SK-N-SH (cell line): ENCODE results near the gene TMEM144. TPM values are rescaled to one million over a fixed set of nuclear protein-coding genes. Genes with fewer than 3 reads are reported as not detected.

Experiments used
- CTCF ChIA-PET: fragments of 300-600, 350-600 bp; formaldehyde crosslinking; extraction: SDS; loops from one replicate; lab custom pipeline; 2021; lab: Yijun Ruan, JAX
- POLR2A ChIA-PET: fragments of 350-600 bp; sonication (Branson Sonifier 250); formaldehyde crosslinking; extraction: SDS; loops from one replicate; lab custom pipeline; 2020; ENCODE audit warnings: antibody characterized with exemption, inconsistent platforms; lab: Yijun Ruan, JAX
- DNase-seq: peaks from one replicate; pipeline ENCODE4 v3.0.0; 2012
- H2AFZ ChIP-seq: fragments of 200-600 bp; sonication (generic); 2 replicates; pipeline ENCODE4 v1.8.1; 2016; ENCODE audit warnings: antibody characterized with exemption, mild to moderate bottlenecking, low read depth
- H3F3A ChIP-seq: fragments of 200-600 bp; sonication (generic); replicated peaks from 2 replicates; pipeline ENCODE3; 2016; ENCODE audit warnings: antibody characterized with exemption, mild to moderate bottlenecking; ENCODE audit not compliant: insufficient read depth
- H3K27ac ChIP-seq, 2 experiments: fragments of 200-500 bp in 1 of 2; fragments of 200-600 bp in 1 of 2; sonication (Bioruptor generic) in 1 of 2; sonication (generic), shearing (Covaris generic) in 1 of 2; 2 replicates each; pipeline versions ENCODE4 v1.5.1 to v1.6.1; 2014 to 2016; ENCODE audit warnings: low read depth in 2 of 2, inconsistent platforms in 1 of 2, low read length in 1 of 2, mild to moderate bottlenecking in 1 of 2, mixed read lengths in 1 of 2
- H3K27me3 ChIP-seq: fragments of 200-600 bp; sonication (generic), shearing (Covaris generic); 2 replicates; pipeline ENCODE4 v1.6.1; 2016; ENCODE audit warnings: mixed run types; ENCODE audit not compliant: insufficient read depth
- H3K36me3 ChIP-seq, 2 experiments: fragments of 200-500 bp in 1 of 2; fragments of 200-600 bp in 1 of 2; sonication (Bioruptor generic) in 1 of 2; sonication (generic) in 1 of 2; replicated peaks in 1 of 2; 2 replicates each; pipeline versions ENCODE3 to v1.5.1; 2014 to 2016; ENCODE audit warnings: low read length in 1 of 2, mild to moderate bottlenecking in 1 of 2; ENCODE audit not compliant: insufficient read depth in 2 of 2, control insufficient read depth in 1 of 2
- H3K4me1 ChIP-seq, 2 experiments: fragments of 200-500 bp in 1 of 2; fragments of 200-600 bp in 1 of 2; sonication (Bioruptor generic) in 1 of 2; sonication (generic), shearing (Covaris generic) in 1 of 2; 2 replicates each; pipeline versions ENCODE4 v1.5.1 to v1.6.1; 2014 to 2016; ENCODE audit warnings: low read depth in 1 of 2, low read length in 1 of 2, mixed run types in 1 of 2; ENCODE audit not compliant: insufficient read depth in 2 of 2, control insufficient read depth in 1 of 2
- H3K4me2 ChIP-seq: fragments of 200-600 bp; sonication (generic), shearing (Covaris generic); 2 replicates; pipeline ENCODE4 v1.6.1; 2017; ENCODE audit warnings: mixed run types
- H3K4me3 ChIP-seq, 2 experiments: fragments of 200-500 bp in 1 of 2; fragments of 200-600 bp in 1 of 2; sonication (Bioruptor generic) in 1 of 2; sonication (generic), shearing (Covaris generic) in 1 of 2; 2 replicates each; pipeline versions ENCODE4 v1.5.1 to v1.8.1; 2014 to 2016; ENCODE audit warnings: low read depth in 2 of 2, inconsistent platforms in 1 of 2, low read length in 1 of 2, mild to moderate bottlenecking in 1 of 2, mixed read lengths in 1 of 2, moderate library complexity in 1 of 2
- H3K79me2 ChIP-seq: fragments of 200-600 bp; sonication (generic); 2 replicates; pipeline ENCODE4 v1.8.1; 2017; ENCODE audit warnings: mild to moderate bottlenecking; ENCODE audit not compliant: insufficient read depth
- H3K9ac ChIP-seq: fragments of 200-600 bp; sonication (generic); 2 replicates; pipeline ENCODE4 v1.6.1; 2017; ENCODE audit warnings: mixed run types
- H3K9me2 ChIP-seq: fragments of 200-600 bp; sonication (generic); 2 replicates; pipeline ENCODE4 v1.6.1; 2017; ENCODE audit warnings: mixed run types
- H3K9me3 ChIP-seq: fragments of 200-600 bp; sonication (generic); 2 replicates; pipeline ENCODE4 v1.6.1; 2017; ENCODE audit warnings: mixed run types, mild to moderate bottlenecking, moderate library complexity
- H4K20me1 ChIP-seq: fragments of 200-600 bp; sonication (generic); 2 replicates; pipeline ENCODE4 v1.6.1; 2017; ENCODE audit warnings: mild to moderate bottlenecking, mixed run types; ENCODE audit not compliant: insufficient read depth
- CHD2 ChIP-seq: fragments of 150-350 bp; IDR thresholded peaks from 2 replicates; pipeline ENCODE4 v1.6.1; 2018; ENCODE audit warnings: low read length; ENCODE audit not compliant: partially characterized antibody
- ELF1 ChIP-seq: IDR thresholded peaks from 2 replicates; pipeline ENCODE4 v1.4.0; 2012
- EP300 ChIP-seq, 2 experiments: IDR thresholded peaks; 2 replicates each; pipeline versions ENCODE4 v1.4.0 to v1.6.1; 2012; ENCODE audit warnings: borderline replicate concordance in 1 of 2, low read depth in 1 of 2, low read length in 1 of 2
- FOSL2 ChIP-seq: IDR thresholded peaks from 2 replicates; pipeline ENCODE4 v1.4.0; 2012; ENCODE audit warnings: low read depth, mild to moderate bottlenecking, moderate library complexity, borderline replicate concordance
- FOXJ3 ChIP-seq: sonication (generic); formaldehyde crosslinking; IDR thresholded peaks from 2 replicates; pipeline ENCODE4 v1.5.1; 2020; ENCODE audit warnings: mild to moderate bottlenecking, missing genetic modification reagents
- MEF2A ChIP-seq: IDR thresholded peaks from 2 replicates; pipeline ENCODE4 v1.4.0; 2012; ENCODE audit warnings: low read depth, borderline replicate concordance
- NFIC ChIP-seq: IDR thresholded peaks from 2 replicates; pipeline ENCODE4 v1.4.0; 2012; ENCODE audit warnings: borderline replicate concordance
- NRF1 ChIP-seq: IDR thresholded peaks from 2 replicates; pipeline ENCODE4 v1.6.1; 2012; ENCODE audit warnings: low read depth, mild to moderate bottlenecking, low read length
- RAD21 ChIP-seq: IDR thresholded peaks from 2 replicates; pipeline ENCODE4 v1.6.1; 2012; ENCODE audit warnings: mild to moderate bottlenecking, low read length
- TCF12 ChIP-seq: IDR thresholded peaks from 2 replicates; pipeline ENCODE4 v1.4.0; 2012
- TEAD4 ChIP-seq: IDR thresholded peaks from 2 replicates; pipeline ENCODE4 v1.4.0; 2012; ENCODE audit warnings: mild to moderate bottlenecking, borderline replicate concordance; ENCODE audit not compliant: insufficient read depth
- YY1 ChIP-seq: IDR thresholded peaks from 2 replicates; pipeline ENCODE4 v1.4.0; 2012; ENCODE audit warnings: low read depth, mild to moderate bottlenecking
- WGBS: methylation state at CpG from one replicate; pipeline ENCODE4 v1.1.6; 2017; ENCODE audit warnings: low lambda C conversion rate; 5-methylcytosine and 5-hydroxymethylcytosine counted together
- polyA plus RNA-seq, 3 experiments: library from polyadenylated mRNA; depleted of rRNA; stranded (reverse); fragments of >200 nt; gene quantifications; 2 replicates each; pipeline ENCODE4 v1.2.3, GENCODE V29; 2012
- TF ChIP-seq, protein P1 (sequence below): IDR thresholded peaks from 2 replicates; pipeline ENCODE4 v1.6.1; 2012; ENCODE audit warnings: mild to moderate bottlenecking, low read depth, low read length, moderate library complexity
- TF ChIP-seq, protein P2 (sequence below): fragments of 200-600 bp; sonication (generic); IDR thresholded peaks from 2 replicates; pipeline ENCODE4 v1.6.1; 2017; ENCODE audit warnings: antibody characterized with exemption, mild to moderate bottlenecking, moderate library complexity
- TF ChIP-seq, protein P3 (sequence below): IDR thresholded peaks from 2 replicates; pipeline ENCODE4 v1.4.0; 2012; ENCODE audit warnings: low read depth
- TF ChIP-seq, protein P4 (sequence below): IDR thresholded peaks from 2 replicates; pipeline ENCODE4 v1.4.0; 2012; ENCODE audit warnings: low read depth, borderline replicate concordance
- TF ChIP-seq, protein P5 (sequence below): IDR thresholded peaks from 2 replicates; pipeline ENCODE4 v1.4.0; 2012; ENCODE audit warnings: low read depth, borderline replicate concordance
- TF ChIP-seq, protein P6 (sequence below): fragments of 150-350 bp; IDR thresholded peaks from 2 replicates; pipeline ENCODE4 v1.6.1; 2016; ENCODE audit warnings: mild to moderate bottlenecking, low read depth, low read length

TMEM144 gene
- polyA plus RNA-seq, 1 of the 3 experiments (the other 2 are of a cell fraction): not detected

DNA sequence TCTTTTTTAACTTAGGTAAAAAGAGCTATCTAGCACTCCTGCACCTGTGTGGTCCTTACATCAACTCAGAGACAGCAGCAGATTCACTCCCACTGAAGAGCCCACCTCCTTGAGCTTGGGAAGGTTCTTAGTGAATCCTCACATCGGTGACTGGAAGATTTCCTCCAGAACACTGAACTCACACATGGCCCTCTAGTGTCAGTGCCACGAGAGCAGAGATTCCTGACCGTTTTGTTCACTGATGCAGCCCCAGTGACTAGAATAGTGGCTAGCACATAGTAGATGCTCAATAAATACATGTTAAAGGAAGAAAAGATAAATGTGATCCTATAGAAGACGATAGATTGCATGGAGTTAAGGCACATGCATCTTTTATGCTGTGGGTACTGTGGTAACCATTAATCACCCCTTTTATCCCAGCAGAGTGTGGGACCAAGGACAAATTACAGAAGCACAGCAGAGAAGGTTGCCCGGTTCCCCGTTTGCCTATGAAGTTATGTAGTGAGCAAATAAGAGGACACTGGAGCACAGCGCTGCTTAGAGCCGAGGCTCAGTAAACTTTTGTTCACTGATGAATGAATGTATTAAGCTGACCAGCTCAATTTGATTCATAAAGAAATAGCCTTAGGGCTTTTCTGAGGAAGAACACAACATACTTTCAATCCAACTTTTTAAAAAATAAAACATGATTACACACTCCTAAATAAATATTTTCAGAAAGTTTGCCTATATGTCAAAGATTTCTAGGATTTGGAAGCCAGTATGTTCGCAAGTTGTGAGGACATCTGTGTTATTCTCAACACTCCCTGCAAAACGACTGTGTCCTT lies 46.1 kb upstream of the TMEM144 start (continued):
- TF ChIP-seq, protein P1, sequence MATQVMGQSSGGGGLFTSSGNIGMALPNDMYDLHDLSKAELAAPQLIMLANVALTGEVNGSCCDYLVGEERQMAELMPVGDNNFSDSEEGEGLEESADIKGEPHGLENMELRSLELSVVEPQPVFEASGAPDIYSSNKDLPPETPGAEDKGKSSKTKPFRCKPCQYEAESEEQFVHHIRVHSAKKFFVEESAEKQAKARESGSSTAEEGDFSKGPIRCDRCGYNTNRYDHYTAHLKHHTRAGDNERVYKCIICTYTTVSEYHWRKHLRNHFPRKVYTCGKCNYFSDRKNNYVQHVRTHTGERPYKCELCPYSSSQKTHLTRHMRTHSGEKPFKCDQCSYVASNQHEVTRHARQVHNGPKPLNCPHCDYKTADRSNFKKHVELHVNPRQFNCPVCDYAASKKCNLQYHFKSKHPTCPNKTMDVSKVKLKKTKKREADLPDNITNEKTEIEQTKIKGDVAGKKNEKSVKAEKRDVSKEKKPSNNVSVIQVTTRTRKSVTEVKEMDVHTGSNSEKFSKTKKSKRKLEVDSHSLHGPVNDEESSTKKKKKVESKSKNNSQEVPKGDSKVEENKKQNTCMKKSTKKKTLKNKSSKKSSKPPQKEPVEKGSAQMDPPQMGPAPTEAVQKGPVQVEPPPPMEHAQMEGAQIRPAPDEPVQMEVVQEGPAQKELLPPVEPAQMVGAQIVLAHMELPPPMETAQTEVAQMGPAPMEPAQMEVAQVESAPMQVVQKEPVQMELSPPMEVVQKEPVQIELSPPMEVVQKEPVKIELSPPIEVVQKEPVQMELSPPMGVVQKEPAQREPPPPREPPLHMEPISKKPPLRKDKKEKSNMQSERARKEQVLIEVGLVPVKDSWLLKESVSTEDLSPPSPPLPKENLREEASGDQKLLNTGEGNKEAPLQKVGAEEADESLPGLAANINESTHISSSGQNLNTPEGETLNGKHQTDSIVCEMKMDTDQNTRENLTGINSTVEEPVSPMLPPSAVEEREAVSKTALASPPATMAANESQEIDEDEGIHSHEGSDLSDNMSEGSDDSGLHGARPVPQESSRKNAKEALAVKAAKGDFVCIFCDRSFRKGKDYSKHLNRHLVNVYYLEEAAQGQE: no peak
- TF ChIP-seq, protein P2, sequence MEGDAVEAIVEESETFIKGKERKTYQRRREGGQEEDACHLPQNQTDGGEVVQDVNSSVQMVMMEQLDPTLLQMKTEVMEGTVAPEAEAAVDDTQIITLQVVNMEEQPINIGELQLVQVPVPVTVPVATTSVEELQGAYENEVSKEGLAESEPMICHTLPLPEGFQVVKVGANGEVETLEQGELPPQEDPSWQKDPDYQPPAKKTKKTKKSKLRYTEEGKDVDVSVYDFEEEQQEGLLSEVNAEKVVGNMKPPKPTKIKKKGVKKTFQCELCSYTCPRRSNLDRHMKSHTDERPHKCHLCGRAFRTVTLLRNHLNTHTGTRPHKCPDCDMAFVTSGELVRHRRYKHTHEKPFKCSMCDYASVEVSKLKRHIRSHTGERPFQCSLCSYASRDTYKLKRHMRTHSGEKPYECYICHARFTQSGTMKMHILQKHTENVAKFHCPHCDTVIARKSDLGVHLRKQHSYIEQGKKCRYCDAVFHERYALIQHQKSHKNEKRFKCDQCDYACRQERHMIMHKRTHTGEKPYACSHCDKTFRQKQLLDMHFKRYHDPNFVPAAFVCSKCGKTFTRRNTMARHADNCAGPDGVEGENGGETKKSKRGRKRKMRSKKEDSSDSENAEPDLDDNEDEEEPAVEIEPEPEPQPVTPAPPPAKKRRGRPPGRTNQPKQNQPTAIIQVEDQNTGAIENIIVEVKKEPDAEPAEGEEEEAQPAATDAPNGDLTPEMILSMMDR: no peak
- TF ChIP-seq, protein P3, sequence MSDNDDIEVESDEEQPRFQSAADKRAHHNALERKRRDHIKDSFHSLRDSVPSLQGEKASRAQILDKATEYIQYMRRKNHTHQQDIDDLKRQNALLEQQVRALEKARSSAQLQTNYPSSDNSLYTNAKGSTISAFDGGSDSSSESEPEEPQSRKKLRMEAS: no peak
- TF ChIP-seq ELF1 (no peak), NFIC (no peak), MEF2A (no peak), YY1 (no peak), NRF1 (no peak)
- TF ChIP-seq, all 33 proteins: peak for 0

DNA sequence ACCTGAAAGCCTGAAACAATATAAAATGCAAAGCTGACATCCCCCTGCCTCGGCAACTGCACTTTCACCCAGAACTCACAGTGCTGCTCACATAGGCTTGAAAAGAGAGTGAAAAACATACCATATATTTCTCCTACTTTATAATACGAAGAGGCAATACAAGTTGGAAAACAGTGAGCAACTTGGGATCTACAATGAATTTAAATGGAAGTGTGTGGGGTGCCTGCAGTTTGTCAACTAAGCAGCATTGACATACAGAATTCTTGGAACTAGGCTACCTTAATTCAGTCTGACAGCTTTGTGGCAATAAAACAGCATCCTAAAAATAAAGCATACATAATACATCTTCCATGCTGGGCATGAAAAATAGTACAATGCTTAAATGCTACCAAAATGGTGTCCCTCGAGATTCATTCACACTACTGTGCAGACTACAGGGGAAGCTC lies 45.5 kb upstream of the TMEM144 start:
- Histone ChIP-seq H3K9me2 (no peaks in the 10 kb centered on the region), H3K27ac (peak overlapping the region; percentile 6 to 77; a peak in 2 of 4 replicates), H4K20me1 (no peaks in the 10 kb centered on the region), H3K9ac (no peak overlapping the region), H3K4me2 (0 out of 2 replicates have a peak overlapping the region, but pooled peaks have one; percentile 14), H3F3A (peaks cover 7% of the 10 kb centered on the region), H3K9me3 (no peaks in the 10 kb centered on the region), H3K4me1 (peaks cover 5 to 18% of the 10 kb centered on the region in 2 experiments; a peak in 3 of 4 replicates), H3K79me2 (no peaks in the 10 kb centered on the region), H3K27me3 (no peaks in the 10 kb centered on the region), H2AFZ (no peak overlapping the region), H3K36me3 (no peaks in the 10 kb centered on the region), H3K4me3 (no peak overlapping the region)
- 47% methylated on average over 3 of the region's 3 CpGs for WGBS
- DNase-seq: no peak
- POLR2A ChIA-PET: no interaction called here
- CTCF ChIA-PET: interaction anchor here (1.5 kb wide), 1 partner anchor 11 kb away, joined by 6 read pairs; no protein-coding TSS in a partner anchor
- TF ChIP-seq FOSL2 (peak; percentile 41; the same call in 1 of the 2 replicates), CHD2 (no peak), YY1 (peak; percentile 52; the same call in 1 of the 2 replicates), TCF12 (peak; percentile 99), TEAD4 (peak; percentile 82), EP300 (IDR thresholded peaks at IDR 0.05; ENCODE audit: borderline replicate concordance in 1 of 2, low read depth in 1 of 2, low read length in 1 of 2) (peak; percentile 88 to 93), FOXJ3 (CRISPR knock-in tag) (no peak), RAD21 (no peak)
- TF ChIP-seq, protein P3: no peak
- TF ChIP-seq, protein P4, sequence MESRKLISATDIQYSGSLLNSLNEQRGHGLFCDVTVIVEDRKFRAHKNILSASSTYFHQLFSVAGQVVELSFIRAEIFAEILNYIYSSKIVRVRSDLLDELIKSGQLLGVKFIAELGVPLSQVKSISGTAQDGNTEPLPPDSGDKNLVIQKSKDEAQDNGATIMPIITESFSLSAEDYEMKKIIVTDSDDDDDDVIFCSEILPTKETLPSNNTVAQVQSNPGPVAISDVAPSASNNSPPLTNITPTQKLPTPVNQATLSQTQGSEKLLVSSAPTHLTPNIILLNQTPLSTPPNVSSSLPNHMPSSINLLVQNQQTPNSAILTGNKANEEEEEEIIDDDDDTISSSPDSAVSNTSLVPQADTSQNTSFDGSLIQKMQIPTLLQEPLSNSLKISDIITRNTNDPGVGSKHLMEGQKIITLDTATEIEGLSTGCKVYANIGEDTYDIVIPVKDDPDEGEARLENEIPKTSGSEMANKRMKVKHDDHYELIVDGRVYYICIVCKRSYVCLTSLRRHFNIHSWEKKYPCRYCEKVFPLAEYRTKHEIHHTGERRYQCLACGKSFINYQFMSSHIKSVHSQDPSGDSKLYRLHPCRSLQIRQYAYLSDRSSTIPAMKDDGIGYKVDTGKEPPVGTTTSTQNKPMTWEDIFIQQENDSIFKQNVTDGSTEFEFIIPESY: peak; percentile 44; the same call in 1 of the 2 replicates
- TF ChIP-seq, protein P5, sequence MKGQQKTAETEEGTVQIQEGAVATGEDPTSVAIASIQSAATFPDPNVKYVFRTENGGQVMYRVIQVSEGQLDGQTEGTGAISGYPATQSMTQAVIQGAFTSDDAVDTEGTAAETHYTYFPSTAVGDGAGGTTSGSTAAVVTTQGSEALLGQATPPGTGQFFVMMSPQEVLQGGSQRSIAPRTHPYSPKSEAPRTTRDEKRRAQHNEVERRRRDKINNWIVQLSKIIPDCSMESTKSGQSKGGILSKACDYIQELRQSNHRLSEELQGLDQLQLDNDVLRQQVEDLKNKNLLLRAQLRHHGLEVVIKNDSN: no peak
- TF ChIP-seq, protein P6, sequence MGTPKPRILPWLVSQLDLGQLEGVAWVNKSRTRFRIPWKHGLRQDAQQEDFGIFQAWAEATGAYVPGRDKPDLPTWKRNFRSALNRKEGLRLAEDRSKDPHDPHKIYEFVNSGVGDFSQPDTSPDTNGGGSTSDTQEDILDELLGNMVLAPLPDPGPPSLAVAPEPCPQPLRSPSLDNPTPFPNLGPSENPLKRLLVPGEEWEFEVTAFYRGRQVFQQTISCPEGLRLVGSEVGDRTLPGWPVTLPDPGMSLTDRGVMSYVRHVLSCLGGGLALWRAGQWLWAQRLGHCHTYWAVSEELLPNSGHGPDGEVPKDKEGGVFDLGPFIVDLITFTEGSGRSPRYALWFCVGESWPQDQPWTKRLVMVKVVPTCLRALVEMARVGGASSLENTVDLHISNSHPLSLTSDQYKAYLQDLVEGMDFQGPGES: no peak
